Adipocyte (in vitro differentiated cells): ENCODE results near the gene FERMT2.

Source experiments
- DNase-seq: peaks from one replicate; pipeline ENCODE4 v3.0.0-alpha.2; 2015; ENCODE audit warnings: low read depth
- H3K27me3 ChIP-seq: replicated peaks from 2 replicates; pipeline ENCODE4 v1.7.0; 2013; ENCODE audit warnings: mild to moderate bottlenecking, low read length, moderate library complexity; ENCODE audit not compliant: control insufficient read depth, insufficient read depth
- H3K36me3 ChIP-seq: 2 replicates; pipeline ENCODE4 v1.7.0; 2013; ENCODE audit warnings: low read length, mild to moderate bottlenecking, moderate library complexity; ENCODE audit not compliant: control insufficient read depth, insufficient read depth, severe bottlenecking
- H3K4me1 ChIP-seq: 2 replicates; pipeline ENCODE4 v1.7.0; 2013; ENCODE audit warnings: mild to moderate bottlenecking, low read length, moderate library complexity; ENCODE audit not compliant: control insufficient read depth, insufficient read depth
- H3K4me3 ChIP-seq: 2 replicates; pipeline ENCODE4 v1.7.0; 2013; ENCODE audit warnings: mild to moderate bottlenecking, low read length, moderate library complexity
- H3K9ac ChIP-seq: 2 replicates; pipeline ENCODE4 v1.7.0; 2013; ENCODE audit warnings: mild to moderate bottlenecking, low read length, moderate library complexity
- H3K9me3 ChIP-seq: 2 replicates; pipeline ENCODE4 v1.7.0; 2013; ENCODE audit warnings: mild to moderate bottlenecking, low read length, moderate library complexity; ENCODE audit not compliant: control insufficient read depth

FERMT2 gene

GRCh38 chr14:52950898-52951680, at the start of gene FERMT2:
TSS of gene FERMT2 (minus strand) at chr14:52951050. CDS start at chr14:52950568, 482 bp downstream.
- DNase-seq, result peak; percentile 97
- peaks cover 38% of the 10 kb centered on the region for H3K4me1 ChIP-seq
- peak within 1 kb of the TSS; percentile 99 for H3K9ac ChIP-seq
- H3K36me3 ChIP-seq, result peaks cover 22% of the 10 kb centered on the region
- no peaks in the 10 kb centered on the region for H3K27me3 ChIP-seq
- no peaks in the 10 kb centered on the region for H3K9me3 ChIP-seq
- H3K4me3 ChIP-seq, result peak within 1 kb of the TSS; percentile 93

GRCh38 chr14:52998376-52999015, 47.6 kb upstream of the FERMT2 start:
- Histone ChIP-seq H3K9me3 (no peaks in the 10 kb centered on the region), H3K4me3 (peak overlapping the region; percentile 28), H3K36me3 (no peaks in the 10 kb centered on the region), H3K27me3 (no peaks in the 10 kb centered on the region), H3K9ac (peak overlapping the region; percentile 49), H3K4me1 (peaks cover 23% of the 10 kb centered on the region)
- DNase-seq, result peak; percentile 74

- Histone ChIP-seq H3K9me3 (no peaks in the 10 kb centered on the region), H3K36me3 (no peaks in the 10 kb centered on the region), H3K4me3 (no peak overlapping the region), H3K4me1 (peaks cover 19% of the 10 kb centered on the region), H3K9ac (no peak overlapping the region), H3K27me3 (no peaks in the 10 kb centered on the region)
- DNase-seq, result no peak
Measured at GRCh38 chr14:52996493-52996892, 45.6 kb upstream of the FERMT2 start.

GRCh38 chr14:52995998-52996397, 45.1 kb upstream of the FERMT2 start:
- Histone ChIP-seq H3K36me3 (no peaks in the 10 kb centered on the region), H3K4me1 (peaks cover 19% of the 10 kb centered on the region), H3K9me3 (no peaks in the 10 kb centered on the region), H3K9ac (no peak overlapping the region), H3K4me3 (no peak overlapping the region), H3K27me3 (no peaks in the 10 kb centered on the region)
- no peak for DNase-seq

- no peaks in the 10 kb centered on the region for H3K36me3 ChIP-seq
- DNase-seq, result peak; percentile 46
- no peak overlapping the region for H3K4me3 ChIP-seq
- H3K4me1 ChIP-seq, result peaks cover 7% of the 10 kb centered on the region
- no peaks in the 10 kb centered on the region for H3K9me3 ChIP-seq
- H3K27me3 ChIP-seq, result no peaks in the 10 kb centered on the region
- H3K9ac ChIP-seq, result no peak overlapping the region
Measured at GRCh38 chr14:52992236-52992870, 41.5 kb upstream of the FERMT2 start.

- H3K27me3 ChIP-seq, result no peaks in the 10 kb centered on the region
- peaks cover 7% of the 10 kb centered on the region for H3K4me1 ChIP-seq
- DNase-seq, result no peak
- H3K36me3 ChIP-seq, result no peaks in the 10 kb centered on the region
- H3K9ac ChIP-seq, result no peak overlapping the region
- H3K4me3 ChIP-seq, result no peak overlapping the region
- no peaks in the 10 kb centered on the region for H3K9me3 ChIP-seq
Measured at GRCh38 chr14:52988139-52988538, 37.3 kb upstream of the FERMT2 start.

- no peak for DNase-seq
- Histone ChIP-seq H3K36me3 (no peaks in the 10 kb centered on the region), H3K9ac (no peak overlapping the region), H3K27me3 (no peaks in the 10 kb centered on the region), H3K4me3 (no peak overlapping the region), H3K9me3 (no peaks in the 10 kb centered on the region), H3K4me1 (peaks cover 5% of the 10 kb centered on the region)
Measured at GRCh38 chr14:52987514-52987913, 36.7 kb upstream of the FERMT2 start.

- H3K36me3 ChIP-seq, result no peaks in the 10 kb centered on the region
- H3K9ac ChIP-seq, result no peak overlapping the region
- DNase-seq, result no peak
- H3K4me3 ChIP-seq, result no peak overlapping the region
- peaks cover under 1% of the 10 kb centered on the region for H3K4me1 ChIP-seq
- H3K27me3 ChIP-seq, result no peaks in the 10 kb centered on the region
- no peaks in the 10 kb centered on the region for H3K9me3 ChIP-seq
Measured at GRCh38 chr14:52987042-52987441, 36.2 kb upstream of the FERMT2 start.

GRCh38 chr14:52977798-52978197, 26.9 kb upstream of the FERMT2 start:
- H3K9ac ChIP-seq, result no peak overlapping the region
- H3K27me3 ChIP-seq, result no peaks in the 10 kb centered on the region
- DNase-seq, result no peak
- H3K4me1 ChIP-seq, result no peaks in the 10 kb centered on the region
- no peaks in the 10 kb centered on the region for H3K36me3 ChIP-seq
- H3K4me3 ChIP-seq, result no peak overlapping the region
- no peaks in the 10 kb centered on the region for H3K9me3 ChIP-seq

- Histone ChIP-seq H3K4me3 (no peak overlapping the region), H3K27me3 (no peaks in the 10 kb centered on the region), H3K9me3 (no peaks in the 10 kb centered on the region), H3K4me1 (no peaks in the 10 kb centered on the region), H3K36me3 (no peaks in the 10 kb centered on the region), H3K9ac (no peak overlapping the region)
- DNase-seq, result peak; percentile 73
Measured at GRCh38 chr14:52974406-52974805, 23.6 kb upstream of the FERMT2 start.

GRCh38 chr14:52961060-52961639, 10.3 kb upstream of the FERMT2 start:
- Histone ChIP-seq H3K9ac (no peak overlapping the region), H3K4me1 (no peaks in the 10 kb centered on the region), H3K36me3 (no peaks in the 10 kb centered on the region), H3K4me3 (no peak overlapping the region), H3K27me3 (no peaks in the 10 kb centered on the region), H3K9me3 (no peaks in the 10 kb centered on the region)
- DNase-seq, result peak; percentile 77
